Testis (tissue), 2 donors: ENCODE data around the gene PRM3.

ENCODE experiments used
- POLR2A ChIP-seq: fragments of 450-650 bp; IDR thresholded peaks from one replicate; pipeline ENCODE4 v1.6.1; 2017; ENCODE audit warnings: antibody characterized with exemption, mild to moderate bottlenecking, moderate library complexity
- TF ChIP-seq, protein P1 (sequence below), 3 experiments: fragments of 450-650 bp in 2 of 3; fragments of 200-600 bp in 1 of 3; sonication (generic) in 1 of 3; IDR thresholded peaks; one replicate each; pipeline ENCODE4 v1.5.1; 2016 to 2019; ENCODE audit warnings: antibody characterized with exemption in 3 of 3, mild to moderate bottlenecking in 2 of 3, moderate library complexity in 1 of 3

DNA sequence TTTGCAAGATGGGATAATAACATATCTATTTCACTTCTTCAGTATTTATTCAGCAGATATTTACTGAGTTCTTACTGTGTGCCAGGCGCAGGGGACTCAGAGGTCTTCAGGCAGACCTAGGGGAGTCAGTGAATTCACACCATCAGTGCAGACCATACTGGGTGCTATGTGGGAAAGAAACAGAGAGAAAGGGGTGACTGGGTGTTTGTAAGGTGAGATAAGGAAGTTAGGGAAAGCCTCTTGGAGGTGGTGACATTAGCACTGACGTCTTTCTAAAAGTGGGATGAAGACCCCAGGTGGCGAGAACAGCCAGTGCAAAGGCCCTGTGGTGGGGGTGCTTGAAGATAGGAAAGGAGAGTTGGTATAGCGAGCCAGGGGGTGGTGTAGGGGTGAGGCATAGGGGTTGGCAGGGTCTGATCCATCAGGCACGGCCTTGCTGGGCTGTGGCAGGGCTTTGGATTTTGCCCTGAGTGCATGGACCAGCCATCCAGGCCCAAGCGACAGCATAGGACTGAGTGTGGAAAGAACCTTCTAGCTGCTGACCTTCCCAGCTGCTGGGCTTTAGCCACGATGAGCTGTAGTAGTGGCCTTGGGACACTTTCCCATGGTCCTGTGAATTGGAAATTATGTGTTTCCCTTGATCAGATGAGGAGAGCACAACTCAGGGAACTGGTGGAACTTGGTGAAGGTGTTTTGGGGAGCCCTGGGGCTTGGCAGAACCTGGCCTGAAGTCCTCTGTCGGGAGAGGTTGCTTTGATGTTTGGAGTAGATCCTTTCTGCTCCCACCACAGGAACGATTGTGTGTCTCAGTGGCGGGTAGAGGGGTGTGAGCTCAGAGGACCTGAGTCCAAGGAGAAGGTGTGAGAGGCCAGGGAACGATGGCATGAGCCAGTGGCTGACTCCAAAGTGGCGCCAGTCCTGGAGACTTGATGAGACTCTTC, 13.5 kb downstream of the PRM3 start:
- TF ChIP-seq, protein P1, sequence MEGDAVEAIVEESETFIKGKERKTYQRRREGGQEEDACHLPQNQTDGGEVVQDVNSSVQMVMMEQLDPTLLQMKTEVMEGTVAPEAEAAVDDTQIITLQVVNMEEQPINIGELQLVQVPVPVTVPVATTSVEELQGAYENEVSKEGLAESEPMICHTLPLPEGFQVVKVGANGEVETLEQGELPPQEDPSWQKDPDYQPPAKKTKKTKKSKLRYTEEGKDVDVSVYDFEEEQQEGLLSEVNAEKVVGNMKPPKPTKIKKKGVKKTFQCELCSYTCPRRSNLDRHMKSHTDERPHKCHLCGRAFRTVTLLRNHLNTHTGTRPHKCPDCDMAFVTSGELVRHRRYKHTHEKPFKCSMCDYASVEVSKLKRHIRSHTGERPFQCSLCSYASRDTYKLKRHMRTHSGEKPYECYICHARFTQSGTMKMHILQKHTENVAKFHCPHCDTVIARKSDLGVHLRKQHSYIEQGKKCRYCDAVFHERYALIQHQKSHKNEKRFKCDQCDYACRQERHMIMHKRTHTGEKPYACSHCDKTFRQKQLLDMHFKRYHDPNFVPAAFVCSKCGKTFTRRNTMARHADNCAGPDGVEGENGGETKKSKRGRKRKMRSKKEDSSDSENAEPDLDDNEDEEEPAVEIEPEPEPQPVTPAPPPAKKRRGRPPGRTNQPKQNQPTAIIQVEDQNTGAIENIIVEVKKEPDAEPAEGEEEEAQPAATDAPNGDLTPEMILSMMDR (IDR thresholded peaks at IDR 0.05): no peak
- no peak for TF ChIP-seq POLR2A
